Measurements from ENCODE around the gene KDELR1. TPM values are rescaled to one million over a fixed set of nuclear protein-coding genes. Genes with fewer than 3 reads are reported as not detected.

Gene KDELR1
- total RNA-seq (199 and 200 TPM in 2 replicates), polyA plus RNA-seq (224 and 233 TPM in 2 replicates), polyA minus RNA-seq (174 and 180 TPM in 2 replicates), Bru-seq, nascent RNA (percentile 77 among the genes with signal in this experiment), BruChase-seq, experiment 1, labeled RNA remaining after a 6-hour chase (percentile 97 among the genes with signal in this experiment), BruChase-seq, experiment 2, labeled RNA remaining after a 2-hour chase (percentile 88 among the genes with signal in this experiment)
- 201 and 221 TPM in 2 replicates for polyA plus RNA-seq (2011; cell fraction: cytosol; rRNA removed)
- 89.6 and 98.5 TPM in 2 replicates for polyA plus RNA-seq (2011; cell fraction: nucleus; rRNA removed)
- 228 and 230 TPM in 2 replicates for polyA plus RNA-seq (2012)
- 65.6 TPM for polyA minus RNA-seq (2011; cell fraction: cytosol; rRNA and poly(A)+ RNA removed)
- polyA minus RNA-seq (2011; cell fraction: nucleus; rRNA and poly(A)+ RNA removed), result 23.2 and 33.9 TPM in 2 replicates
- long read RNA-seq, transcript KDELR1-201 (5 exons, 1,557 nt), result major isoform, 203 of 267 reads
- long read RNA-seq, transcript KDELR1-203 (4 exons, 1,594 nt), result minor isoform, 15 of 267 reads
- long read RNA-seq, partial matches to known transcripts, result 4 of 267 reads
- long read RNA-seq, other reads (novel, unspliced or antisense), result 45 of 267 reads

DNA sequence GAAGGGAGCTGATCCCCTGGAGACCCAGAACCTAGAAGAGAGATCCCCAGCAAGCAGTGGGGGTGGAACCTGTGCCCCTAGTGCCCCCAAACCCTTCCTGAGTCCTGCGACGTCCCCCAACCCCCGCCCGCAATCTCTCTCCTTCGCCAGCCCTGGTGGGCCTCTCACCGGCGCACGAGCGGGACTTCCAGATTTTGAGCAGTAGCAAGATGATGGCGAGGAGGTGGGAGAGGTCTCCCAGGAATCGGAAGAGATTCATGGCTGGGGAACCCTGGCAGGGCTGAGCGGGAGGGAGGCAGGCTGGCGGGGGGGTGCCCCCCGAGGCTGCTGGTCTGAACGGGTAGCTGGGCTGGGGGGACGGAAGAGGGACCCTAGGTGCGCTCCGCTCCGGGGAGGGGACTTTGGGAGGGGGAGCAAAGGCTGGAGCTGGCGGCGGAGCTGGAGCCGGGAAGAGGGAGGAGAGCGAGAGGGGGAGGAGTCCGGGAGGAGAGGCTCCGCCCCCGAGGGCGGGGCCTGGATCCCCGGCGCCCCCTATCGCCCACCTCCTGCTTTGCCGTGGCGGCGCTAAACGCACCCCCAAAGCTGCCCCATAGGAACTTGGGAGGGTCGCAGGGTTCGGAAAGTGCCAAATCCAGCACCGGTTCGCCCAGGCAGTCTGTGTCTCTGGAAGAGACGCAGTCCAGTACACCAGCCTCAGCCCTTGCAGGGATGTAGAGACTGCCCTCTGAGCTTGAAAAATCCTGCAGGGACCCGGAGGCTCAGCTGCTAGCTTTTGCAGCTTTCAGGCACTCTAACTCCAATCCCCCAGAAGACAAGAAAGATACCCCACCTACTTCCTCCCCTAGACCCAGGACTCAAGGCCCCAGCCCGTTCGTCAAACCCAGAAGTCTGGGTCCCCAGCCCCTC lies at the start of gene KDELR1:
TSS of gene KDELR1 (minus strand) at position 452 of the 906 bp plus-strand sequence. CDS start at position 259, 193 bp downstream.
- CTCF ChIA-PET, result interaction anchor here (0.5 to 2.2 kb wide), 38 partner anchors 10 to 426 kb away, joined by 3 to 52 read pairs (median 7); partner anchors contain the start of genes GRWD1, SYNGR4 and TMEM143
- peak; percentile 91 for FAIRE-seq
- POLR2A ChIA-PET, result interaction anchor here (0.5 kb wide), 1 partner anchor 120 kb away, joined by 3 read pairs; no protein-coding TSS in a partner anchor
- Histone ChIP-seq H3K4me1 (ENCODE audit: control insufficient read depth, extremely low read depth, insufficient read depth, low read length) (peaks cover 3% of the 10 kb centered on the region), H3K9me1 (replicated peaks; ENCODE audit: control insufficient read depth, extremely low read depth, insufficient read depth, low read length) (no peaks in the 10 kb centered on the region), H4K20me1 (replicated peaks; ENCODE audit: control insufficient read depth, extremely low read depth, insufficient read depth, low read length) (no peaks in the 10 kb centered on the region), H3K9me3 (replicated peaks; ENCODE audit: control insufficient read depth, insufficient read depth, low read length) (no peaks in the 10 kb centered on the region), H3K4me3 (replicated peaks in 1 of 3; ENCODE audit: insufficient read depth in 1 of 3, low read depth in 1 of 3, low read length in 3 of 3) (peak within 1 kb of the TSS; percentile 76 to 99 (median 83)), H3K27ac (ENCODE audit: insufficient read depth, low read depth, low read length) (peak within 1 kb of the TSS; percentile 65), H3K27me3 (ENCODE audit: control insufficient read depth in 2 of 2, insufficient read depth in 2 of 2, low read length in 2 of 2) (peaks cover 16 to 33% of the 10 kb centered on the region in 2 experiments), H3K79me2 (ENCODE audit: control insufficient read depth, insufficient read depth, low read length) (peaks cover 20% of the 10 kb centered on the region), H2AFZ (ENCODE audit: low read depth, low read length) (peak within 1 kb of the TSS; percentile 77), H3K36me3 (ENCODE audit: control insufficient read depth in 2 of 2, extremely low read depth in 1 of 2, insufficient read depth in 2 of 2, low read length in 2 of 2) (peaks cover 10 to 17% of the 10 kb centered on the region in 2 experiments), H3K4me2 (ENCODE audit: insufficient read depth, low read length) (peak within 1 kb of the TSS; percentile 68), H3K9ac (replicated peaks; ENCODE audit: extremely low read depth, insufficient read depth, low read length) (peak within 1 kb of the TSS; percentile 99)
- TF ChIP-seq, protein P1, sequence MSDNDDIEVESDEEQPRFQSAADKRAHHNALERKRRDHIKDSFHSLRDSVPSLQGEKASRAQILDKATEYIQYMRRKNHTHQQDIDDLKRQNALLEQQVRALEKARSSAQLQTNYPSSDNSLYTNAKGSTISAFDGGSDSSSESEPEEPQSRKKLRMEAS (IDR thresholded peaks at IDR 0.05; ENCODE audit: insufficient read depth, insufficient read length), result no peak
- TF ChIP-seq, protein P2, sequence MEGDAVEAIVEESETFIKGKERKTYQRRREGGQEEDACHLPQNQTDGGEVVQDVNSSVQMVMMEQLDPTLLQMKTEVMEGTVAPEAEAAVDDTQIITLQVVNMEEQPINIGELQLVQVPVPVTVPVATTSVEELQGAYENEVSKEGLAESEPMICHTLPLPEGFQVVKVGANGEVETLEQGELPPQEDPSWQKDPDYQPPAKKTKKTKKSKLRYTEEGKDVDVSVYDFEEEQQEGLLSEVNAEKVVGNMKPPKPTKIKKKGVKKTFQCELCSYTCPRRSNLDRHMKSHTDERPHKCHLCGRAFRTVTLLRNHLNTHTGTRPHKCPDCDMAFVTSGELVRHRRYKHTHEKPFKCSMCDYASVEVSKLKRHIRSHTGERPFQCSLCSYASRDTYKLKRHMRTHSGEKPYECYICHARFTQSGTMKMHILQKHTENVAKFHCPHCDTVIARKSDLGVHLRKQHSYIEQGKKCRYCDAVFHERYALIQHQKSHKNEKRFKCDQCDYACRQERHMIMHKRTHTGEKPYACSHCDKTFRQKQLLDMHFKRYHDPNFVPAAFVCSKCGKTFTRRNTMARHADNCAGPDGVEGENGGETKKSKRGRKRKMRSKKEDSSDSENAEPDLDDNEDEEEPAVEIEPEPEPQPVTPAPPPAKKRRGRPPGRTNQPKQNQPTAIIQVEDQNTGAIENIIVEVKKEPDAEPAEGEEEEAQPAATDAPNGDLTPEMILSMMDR (IDR thresholded peaks at IDR 0.05; ENCODE audit: extremely low read depth in 1 of 2, insufficient read depth in 1 of 2, low read depth in 1 of 2, low read length in 2 of 2), result peak; percentile 94 to 99
- TF ChIP-seq GATA2 (IDR thresholded peaks at IDR 0.05; ENCODE audit: insufficient read depth, insufficient read length, low read depth, low read length) (no peak), FOS (IDR thresholded peaks at IDR 0.05; ENCODE audit: borderline replicate concordance, insufficient read depth, low read length) (no peak), POLR2A (IDR thresholded peaks at IDR 0.05; ENCODE audit: low read depth, low read length) (peak; percentile 77), JUN (IDR thresholded peaks at IDR 0.05; ENCODE audit: borderline replicate concordance, insufficient read depth, insufficient read length, low read depth) (no peak), POLR2AphosphoS5 (IDR thresholded peaks at IDR 0.05; ENCODE audit: insufficient read depth, low read depth, low read length) (peak; percentile 56), EZH2 (IDR thresholded peaks at IDR 0.05; ENCODE audit: borderline replicate concordance, low read depth, low read length, severe bottlenecking) (no peak), MYC (IDR thresholded peaks at IDR 0.05; ENCODE audit: low read depth, low read length) (no peak)
- intact Hi-C loops (cut with micrococcal nuclease) (loop anchor here (1.0 to 2.0 kb wide), 5 partner anchors 27 to 193 kb away; partner anchors contain the start of genes CYTH2, GRWD1 and SYNGR4), dilution Hi-C loops (cut with MboI; ENCODE audit: extremely low pct_ligation_motif_present, low sequenced_read_pairs) (no loop called here)
- peak; percentile 75 for DNase-seq (ENCODE audit: low read depth, low spot score)
- BruUV-seq (replicated peaks), result TSS peak; percentile 77
